Measurements from ENCODE around the gene TBXT. TPM values are rescaled to one million over a fixed set of nuclear protein-coding genes. Genes with fewer than 3 reads are reported as not detected.

TBXT gene
- total and polyA plus RNA-seq, 2 of the 8 experiments (the other 6 are each of a cell fraction or from before 2014, with no cell fraction given) = 0.18 to 0.24 TPM

DNA sequence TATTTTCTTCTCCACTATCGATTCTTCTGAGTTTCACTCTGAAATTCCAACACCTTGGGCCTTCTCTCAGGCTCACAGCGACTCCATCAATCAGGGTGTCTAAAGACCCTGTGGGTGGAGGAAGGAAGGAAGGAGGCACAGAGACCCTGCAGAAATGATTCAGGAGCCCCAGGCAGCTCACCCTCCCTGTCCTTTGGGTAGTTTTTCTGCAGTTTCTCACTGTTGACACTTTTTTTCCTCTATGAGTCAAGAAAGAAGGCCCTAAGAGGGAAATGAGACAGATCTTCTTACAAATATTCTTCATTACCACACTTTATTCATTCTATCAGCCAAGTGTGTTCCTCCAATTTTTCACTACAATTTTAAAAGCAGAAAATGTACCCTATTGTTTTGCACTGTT, 34.2 kb upstream of the TBXT start:
- CTCF ChIA-PET (ENCODE audit: partially characterized antibody) = interaction anchor here (0.7 to 1.5 kb wide), 3 partner anchors 34 to 45 kb away, joined by 3 to 4 read pairs (median 4); no protein-coding TSS in a partner anchor
- H3K9me3 ChIP-seq (ENCODE audit: insufficient read depth in 2 of 2, low read depth in 1 of 2, low read length in 1 of 2) = no peaks in the 10 kb centered on the region
- no peak for DNase-seq (ENCODE audit: low read depth in 1 of 2, low spot score in 2 of 2)
- no peak overlapping the region for H3K56ac ChIP-seq (replicated peaks; ENCODE audit: insufficient read length, low read depth, low read length)
- H2AK5ac ChIP-seq (ENCODE audit: low read depth, low read length) = no peak overlapping the region
- H4K20me1 ChIP-seq (replicated peaks in 1 of 2; ENCODE audit: control insufficient read depth in 1 of 2, insufficient read depth in 2 of 2, low read length in 2 of 2) = peaks cover 0 to 5% of the 10 kb centered on the region in 2 experiments
- no peak overlapping the region for H3K18ac ChIP-seq (ENCODE audit: extremely low read depth, low read length)
- FAIRE-seq = no peak
- POLR2A ChIA-PET (ENCODE audit: partially characterized antibody) = no interaction called here
- H2BK20ac ChIP-seq (ENCODE audit: low read length) = no peak overlapping the region
- no peak overlapping the region for H2BK12ac ChIP-seq (ENCODE audit: low read depth, low read length)
- no peaks in the 10 kb centered on the region for H3K79me1 ChIP-seq (ENCODE audit: low read depth, low read length)
- H3K4ac ChIP-seq (replicated peaks; ENCODE audit: insufficient read length, low read depth, low read length) = no peak overlapping the region
- no peak overlapping the region for H4K8ac ChIP-seq (ENCODE audit: extremely low read depth, insufficient read depth, low read length)
- no peaks in the 10 kb centered on the region for H3K36me3 ChIP-seq (ENCODE audit: control insufficient read depth in 2 of 4, insufficient read depth in 4 of 4, low read length in 3 of 4)
- no peak overlapping the region for H3K4me3 ChIP-seq (ENCODE audit: extremely low read depth in 1 of 4, insufficient read depth in 2 of 4, low read depth in 3 of 4, low read length in 4 of 4)
- H3K4me2 ChIP-seq (ENCODE audit: insufficient read depth in 1 of 2, low read depth in 2 of 2, low read length in 2 of 2) = no peak overlapping the region
- H2BK5ac ChIP-seq (ENCODE audit: low read depth, low read length) = no peak overlapping the region
- no peak overlapping the region for H2BK15ac ChIP-seq (ENCODE audit: low read length)
- no peak overlapping the region for H4K5ac ChIP-seq (ENCODE audit: insufficient read length, low read depth, low read length)
- peaks cover 0 to 12% (median 7%) of the 10 kb centered on the region in 4 experiments; a peak in 5 of 7 replicates for H3K27me3 ChIP-seq (replicated peaks in 1 of 4; ENCODE audit: control insufficient read depth in 3 of 4, extremely low read depth in 1 of 4, insufficient read depth in 3 of 4, low read length in 3 of 4)
- H4K91ac ChIP-seq (replicated peaks; ENCODE audit: insufficient read length, low read length) = no peak overlapping the region
- no peak overlapping the region for H3K23ac ChIP-seq (ENCODE audit: insufficient read length)
- 96% methylated on average over 2 of the region's 2 CpGs; no CpG with 5 or more reads in 1 of the 2 experiments for WGBS, 2 experiments (ENCODE audit: extremely low coverage in 1 of 2, insufficient coverage in 1 of 2, insufficient read length in 1 of 2, insufficient replicate concordance in 2 of 2, low coverage in 1 of 2, low lambda C conversion rate in 2 of 2, missing lambda C conversion rate in 1 of 2)
- H3K23me2 ChIP-seq (ENCODE audit: low read depth, low read length) = no peaks in the 10 kb centered on the region; the same call in 1 of the 2 replicates
- H3K27ac ChIP-seq (ENCODE audit: low read depth, low read length) = no peak overlapping the region
- H3K79me2 ChIP-seq (ENCODE audit: control insufficient read depth in 1 of 2, insufficient read depth in 2 of 2, low read length in 2 of 2) = no peaks in the 10 kb centered on the region
- peaks cover 0 to 8% (median 1%) of the 10 kb centered on the region in 4 experiments; a peak in 4 of 7 replicates for H3K4me1 ChIP-seq (replicated peaks in 1 of 4; ENCODE audit: control insufficient read depth in 3 of 4, insufficient read depth in 4 of 4, low read length in 3 of 4)
- no peak overlapping the region for H3K14ac ChIP-seq (ENCODE audit: insufficient read length)
- H2AFZ ChIP-seq (ENCODE audit: low read length) = no peak overlapping the region
- no peak overlapping the region for H2BK120ac ChIP-seq (replicated peaks; ENCODE audit: low read depth, low read length)
- H3K9ac ChIP-seq (replicated peaks in 1 of 4; ENCODE audit: extremely low read depth in 1 of 4, low read depth in 3 of 4, low read length in 3 of 4) = no peak overlapping the region
- no peak for TF ChIP-seq SRF (IDR thresholded peaks at IDR 0.05; ENCODE audit: low read depth, low read length)
- no peak for TF ChIP-seq EZH2 (IDR thresholded peaks at IDR 0.05; ENCODE audit: low read depth, low read length, severe bottlenecking)
- TF ChIP-seq, protein P1, sequence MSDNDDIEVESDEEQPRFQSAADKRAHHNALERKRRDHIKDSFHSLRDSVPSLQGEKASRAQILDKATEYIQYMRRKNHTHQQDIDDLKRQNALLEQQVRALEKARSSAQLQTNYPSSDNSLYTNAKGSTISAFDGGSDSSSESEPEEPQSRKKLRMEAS (IDR thresholded peaks at IDR 0.05) = no peak

Data from H1 (cell line).